OCI-LY1 (cell line): ENCODE data around the gene PPP1R17.

Experiments
- EZH2 ChIP-seq: fragments of 200-600 bp; sonication (generic), shearing (Covaris generic); IDR thresholded peaks from 2 replicates; pipeline ENCODE4 v1.8.0; 2017; ENCODE audit warnings: borderline replicate concordance, mixed run types, mild to moderate bottlenecking, antibody characterized with exemption, low read length, moderate library complexity, mixed read lengths
- TF ChIP-seq, protein P1 (sequence below): fragments of 200-600 bp; sonication (generic), shearing (Covaris generic); IDR thresholded peaks from 2 replicates; pipeline ENCODE4 v1.5.1; 2017; ENCODE audit warnings: mild to moderate bottlenecking, antibody characterized with exemption, low read length, moderate library complexity, mixed read lengths

DNA sequence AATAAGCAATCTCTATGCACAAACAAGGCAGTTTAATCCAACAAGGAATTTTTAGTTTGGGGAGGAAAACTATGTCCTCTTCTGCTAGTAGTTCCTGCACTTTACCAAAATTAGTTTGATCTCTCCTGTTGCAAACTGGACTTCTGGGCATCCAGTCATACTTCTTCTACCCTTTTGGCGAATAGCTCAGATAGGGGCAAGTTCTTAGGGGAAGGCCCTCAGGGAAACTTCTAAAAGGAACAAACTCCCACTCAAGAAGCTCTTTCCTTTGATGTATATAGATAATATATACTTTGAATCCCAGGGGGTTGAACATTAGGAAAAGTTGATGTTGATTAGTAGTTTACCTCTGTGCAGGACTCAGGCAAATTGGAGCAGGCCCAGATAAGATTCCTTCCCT lies 21.5 kb upstream of the PPP1R17 start:
- TF ChIP-seq, protein P1, sequence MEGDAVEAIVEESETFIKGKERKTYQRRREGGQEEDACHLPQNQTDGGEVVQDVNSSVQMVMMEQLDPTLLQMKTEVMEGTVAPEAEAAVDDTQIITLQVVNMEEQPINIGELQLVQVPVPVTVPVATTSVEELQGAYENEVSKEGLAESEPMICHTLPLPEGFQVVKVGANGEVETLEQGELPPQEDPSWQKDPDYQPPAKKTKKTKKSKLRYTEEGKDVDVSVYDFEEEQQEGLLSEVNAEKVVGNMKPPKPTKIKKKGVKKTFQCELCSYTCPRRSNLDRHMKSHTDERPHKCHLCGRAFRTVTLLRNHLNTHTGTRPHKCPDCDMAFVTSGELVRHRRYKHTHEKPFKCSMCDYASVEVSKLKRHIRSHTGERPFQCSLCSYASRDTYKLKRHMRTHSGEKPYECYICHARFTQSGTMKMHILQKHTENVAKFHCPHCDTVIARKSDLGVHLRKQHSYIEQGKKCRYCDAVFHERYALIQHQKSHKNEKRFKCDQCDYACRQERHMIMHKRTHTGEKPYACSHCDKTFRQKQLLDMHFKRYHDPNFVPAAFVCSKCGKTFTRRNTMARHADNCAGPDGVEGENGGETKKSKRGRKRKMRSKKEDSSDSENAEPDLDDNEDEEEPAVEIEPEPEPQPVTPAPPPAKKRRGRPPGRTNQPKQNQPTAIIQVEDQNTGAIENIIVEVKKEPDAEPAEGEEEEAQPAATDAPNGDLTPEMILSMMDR, result no peak
- TF ChIP-seq EZH2, result no peak
